ENCODE results near the gene B3GALT4. TPM values are rescaled to one million over a fixed set of nuclear protein-coding genes. Genes with fewer than 3 reads are reported as not detected.
A peak's percentile ranks its signal among the peaks of the same experiment; 100 is the strongest.

Gene B3GALT4
- total RNA-seq, 2 experiments from 2014 or later, result 11.1 to 12.7 TPM

DNA sequence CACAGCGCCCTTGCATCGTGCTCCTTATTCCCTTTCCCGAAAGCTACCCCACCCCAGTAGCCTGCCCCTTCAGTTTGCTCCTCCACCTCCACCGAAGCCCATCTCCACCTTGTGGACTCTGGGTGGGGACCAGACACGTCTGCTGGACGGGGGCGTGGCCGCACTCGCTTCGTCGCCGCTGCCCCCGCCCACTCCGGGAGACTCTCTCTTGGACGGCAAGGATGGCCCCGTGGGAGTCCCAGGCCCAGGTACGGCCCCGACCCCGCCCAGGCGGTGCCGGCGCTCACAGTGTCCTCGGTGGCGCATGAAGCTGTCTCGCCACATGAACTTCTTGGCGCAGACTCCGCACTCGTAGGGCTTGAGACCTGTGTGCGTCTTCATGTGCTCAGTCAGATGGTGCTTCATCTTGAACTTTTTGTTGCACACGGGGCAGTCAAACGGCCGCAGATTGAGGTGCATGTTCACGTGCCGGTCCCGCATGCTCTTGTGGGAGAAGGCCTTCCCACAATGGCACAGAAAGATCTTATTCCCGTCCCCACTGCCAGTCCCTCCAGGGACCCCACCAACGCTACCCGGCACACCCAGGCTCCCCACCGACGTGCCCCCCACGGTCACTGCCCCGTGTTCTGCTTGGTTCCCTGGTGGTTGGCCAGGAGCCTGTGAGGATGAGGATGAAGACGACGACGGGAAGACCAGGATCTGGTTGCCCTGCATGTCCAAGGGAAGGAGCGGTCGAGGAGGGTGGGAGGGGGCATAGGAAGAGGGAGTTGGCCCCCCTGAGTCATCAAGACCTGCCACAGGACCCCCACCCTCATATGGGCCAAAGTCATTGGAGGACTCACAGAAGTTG is 38.2 kb downstream of the B3GALT4 start:
- peaks cover 83% of the 10 kb centered on the region for H3K4me1 Mint-ChIP-seq (ENCODE audit: low read depth)
- CTCF ChIA-PET, result no interaction called here
- Histone ChIP-seq H3K9me3 (ENCODE audit: control insufficient read depth in 1 of 2, insufficient read depth in 1 of 2, low read length in 2 of 2) (no peaks in the 10 kb centered on the region), H3K4me3 (ENCODE audit: low read length) (peak overlapping the region; percentile 79), H3K4me1 (ENCODE audit: insufficient read depth, low read length) (peaks cover 80% of the 10 kb centered on the region), H3K36me3 (ENCODE audit: insufficient read depth, low read length) (peaks cover 44% of the 10 kb centered on the region), H3K27ac (ENCODE audit: low read depth in 1 of 2, low read length in 2 of 2) (peak overlapping the region; percentile 98 to 99), H3K27me3 (ENCODE audit: control insufficient read depth in 1 of 2, insufficient read depth in 2 of 2, low read length in 2 of 2) (no peaks in the 10 kb centered on the region)
- no peak for ATAC-seq (ENCODE audit: poor library complexity)
- peaks cover 75% of the 10 kb centered on the region for H3K36me3 Mint-ChIP-seq (ENCODE audit: low read depth)
- TF ChIP-seq, protein P1, sequence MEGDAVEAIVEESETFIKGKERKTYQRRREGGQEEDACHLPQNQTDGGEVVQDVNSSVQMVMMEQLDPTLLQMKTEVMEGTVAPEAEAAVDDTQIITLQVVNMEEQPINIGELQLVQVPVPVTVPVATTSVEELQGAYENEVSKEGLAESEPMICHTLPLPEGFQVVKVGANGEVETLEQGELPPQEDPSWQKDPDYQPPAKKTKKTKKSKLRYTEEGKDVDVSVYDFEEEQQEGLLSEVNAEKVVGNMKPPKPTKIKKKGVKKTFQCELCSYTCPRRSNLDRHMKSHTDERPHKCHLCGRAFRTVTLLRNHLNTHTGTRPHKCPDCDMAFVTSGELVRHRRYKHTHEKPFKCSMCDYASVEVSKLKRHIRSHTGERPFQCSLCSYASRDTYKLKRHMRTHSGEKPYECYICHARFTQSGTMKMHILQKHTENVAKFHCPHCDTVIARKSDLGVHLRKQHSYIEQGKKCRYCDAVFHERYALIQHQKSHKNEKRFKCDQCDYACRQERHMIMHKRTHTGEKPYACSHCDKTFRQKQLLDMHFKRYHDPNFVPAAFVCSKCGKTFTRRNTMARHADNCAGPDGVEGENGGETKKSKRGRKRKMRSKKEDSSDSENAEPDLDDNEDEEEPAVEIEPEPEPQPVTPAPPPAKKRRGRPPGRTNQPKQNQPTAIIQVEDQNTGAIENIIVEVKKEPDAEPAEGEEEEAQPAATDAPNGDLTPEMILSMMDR (IDR thresholded peaks at IDR 0.05), result no peak
- POLR2A ChIA-PET, result interaction anchor here (2.2 kb wide), 1 partner anchor 29 kb away, joined by 11 read pairs; no protein-coding TSS in a partner anchor
- H3K27me3 Mint-ChIP-seq, result no peaks in the 10 kb centered on the region
- DNase-seq, result peak in 3 of 14 experiments; percentile 13 to 64 (median 21)
- no peaks in the 10 kb centered on the region for H3K9me3 Mint-ChIP-seq
- intact Hi-C loops (cut with DNase I, micrococcal nuclease), result loop anchor here (1.0 to 5.0 kb wide), 5 partner anchors 30 to 102 kb away; partner anchors contain the start of genes B3GALT4 (in 1 of the 2), CUTA (in 1 of the 2), RPS18 (in 1 of the 2) and VPS52 (in 1 of the 2)
- H3K27ac Mint-ChIP-seq, result peak overlapping the region; percentile 94
- H3K4me3 Mint-ChIP-seq, result peak overlapping the region; percentile 97

DNA sequence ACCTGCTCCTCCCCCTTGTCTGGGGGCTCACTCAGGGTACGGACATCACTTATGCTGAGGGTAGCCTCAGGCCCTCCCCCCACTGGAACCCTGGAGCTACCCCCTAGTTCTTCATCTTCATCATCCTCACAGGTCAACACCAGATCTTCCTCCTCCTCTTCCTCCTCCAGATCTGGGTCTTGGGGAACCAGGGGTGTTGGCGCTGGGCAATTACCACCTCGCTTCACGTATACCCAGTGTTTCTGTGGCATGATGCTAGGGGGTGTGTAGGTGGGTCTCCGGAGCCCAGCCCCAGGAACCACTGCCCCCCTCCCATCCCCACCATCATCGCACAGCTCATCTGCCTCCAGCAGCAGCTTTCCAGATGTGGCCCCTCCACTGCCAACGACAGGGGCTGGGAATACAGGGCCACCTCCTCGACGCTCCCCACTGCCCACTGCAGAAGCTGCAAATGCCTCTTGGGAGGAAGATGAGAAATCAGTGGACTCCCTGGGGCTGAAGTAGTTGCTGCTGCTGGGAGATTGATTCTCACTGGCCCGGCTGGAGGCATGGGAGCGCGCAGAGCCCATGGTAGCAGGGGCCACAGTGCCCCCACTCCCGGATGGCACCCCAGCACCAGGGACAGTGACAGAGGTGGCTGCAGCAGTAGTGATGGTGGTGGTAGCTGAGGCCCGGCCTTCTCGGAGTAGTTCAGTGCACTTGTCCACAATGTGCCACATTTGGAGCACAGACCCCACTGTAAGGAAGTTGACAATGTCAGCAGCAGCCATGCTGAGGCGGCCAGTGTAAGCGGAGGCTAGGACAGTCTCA is 39.1 kb downstream of the B3GALT4 start:
- Mint-ChIP-seq H3K4me1 (ENCODE audit: low read depth) (peaks cover 92% of the 10 kb centered on the region), H3K9me3 (no peaks in the 10 kb centered on the region), H3K27ac (peak overlapping the region; percentile 94), H3K36me3 (ENCODE audit: low read depth) (peaks cover 79% of the 10 kb centered on the region), H3K27me3 (no peaks in the 10 kb centered on the region), H3K4me3 (peak overlapping the region; percentile 85)
- H3K4me1 ChIP-seq (ENCODE audit: insufficient read depth, low read length), result peaks cover 80% of the 10 kb centered on the region
- ChIA-PET POLR2A (interaction anchor here (2.2 to 3.4 kb wide), 4 partner anchors 17 to 44 kb away, joined by 11 to 38 read pairs (median 32); partner anchors contain the start of genes PFDN6, RGL2, RPS18 and VPS52), CTCF (no interaction called here)
- ATAC-seq (ENCODE audit: poor library complexity) (no peak), DNase-seq (peak in 1 of 14 experiments; percentile 52)
- intact Hi-C loops (cut with DNase I, micrococcal nuclease), result no loop called here
- H3K36me3 ChIP-seq (ENCODE audit: insufficient read depth, low read length), result peaks cover 44% of the 10 kb centered on the region
- TF ChIP-seq, protein P1 (IDR thresholded peaks at IDR 0.05), result no peak
- no peaks in the 10 kb centered on the region for H3K27me3 ChIP-seq (ENCODE audit: control insufficient read depth in 1 of 2, insufficient read depth in 2 of 2, low read length in 2 of 2)
- H3K27ac ChIP-seq (ENCODE audit: low read depth in 1 of 2, low read length in 2 of 2), result peak overlapping the region in 1 of 2 donors; percentile 98
- no peak overlapping the region for H3K4me3 ChIP-seq (ENCODE audit: low read length)
- H3K9me3 ChIP-seq (ENCODE audit: control insufficient read depth in 1 of 2, insufficient read depth in 1 of 2, low read length in 2 of 2), result no peaks in the 10 kb centered on the region

Data from CD4-positive, alpha-beta T cell (primary cell).